ENCODE data around the gene CCL27.

Gene CCL27

GRCh38 chr9:34638138-34638445, 24.4 kb downstream of the CCL27 start:
- Histone ChIP-seq H3K4me1 (ENCODE audit: insufficient read depth, poor library complexity, severe bottlenecking) (no peaks in the 10 kb centered on the region), H3K27ac (ENCODE audit: poor library complexity, severe bottlenecking) (peak overlapping the region; percentile 51), H3K4me3 (ENCODE audit: severe bottlenecking) (peak overlapping the region; percentile 79), H3K27me3 (ENCODE audit: insufficient read depth, poor library complexity, severe bottlenecking) (no peaks in the 10 kb centered on the region), H3K9me3 (ENCODE audit: severe bottlenecking) (no peaks in the 10 kb centered on the region), H3K36me3 (ENCODE audit: low read depth) (peaks cover 10% of the 10 kb centered on the region; the same call in 1 of the 2 replicates)
- no peak for ATAC-seq (ENCODE audit: low read depth)
- TF ChIP-seq, protein P1, sequence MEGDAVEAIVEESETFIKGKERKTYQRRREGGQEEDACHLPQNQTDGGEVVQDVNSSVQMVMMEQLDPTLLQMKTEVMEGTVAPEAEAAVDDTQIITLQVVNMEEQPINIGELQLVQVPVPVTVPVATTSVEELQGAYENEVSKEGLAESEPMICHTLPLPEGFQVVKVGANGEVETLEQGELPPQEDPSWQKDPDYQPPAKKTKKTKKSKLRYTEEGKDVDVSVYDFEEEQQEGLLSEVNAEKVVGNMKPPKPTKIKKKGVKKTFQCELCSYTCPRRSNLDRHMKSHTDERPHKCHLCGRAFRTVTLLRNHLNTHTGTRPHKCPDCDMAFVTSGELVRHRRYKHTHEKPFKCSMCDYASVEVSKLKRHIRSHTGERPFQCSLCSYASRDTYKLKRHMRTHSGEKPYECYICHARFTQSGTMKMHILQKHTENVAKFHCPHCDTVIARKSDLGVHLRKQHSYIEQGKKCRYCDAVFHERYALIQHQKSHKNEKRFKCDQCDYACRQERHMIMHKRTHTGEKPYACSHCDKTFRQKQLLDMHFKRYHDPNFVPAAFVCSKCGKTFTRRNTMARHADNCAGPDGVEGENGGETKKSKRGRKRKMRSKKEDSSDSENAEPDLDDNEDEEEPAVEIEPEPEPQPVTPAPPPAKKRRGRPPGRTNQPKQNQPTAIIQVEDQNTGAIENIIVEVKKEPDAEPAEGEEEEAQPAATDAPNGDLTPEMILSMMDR (IDR thresholded peaks at IDR 0.05; ENCODE audit: poor library complexity, severe bottlenecking) = no peak
- DNase-seq (ENCODE audit: low spot score) = no peak

DNA sequence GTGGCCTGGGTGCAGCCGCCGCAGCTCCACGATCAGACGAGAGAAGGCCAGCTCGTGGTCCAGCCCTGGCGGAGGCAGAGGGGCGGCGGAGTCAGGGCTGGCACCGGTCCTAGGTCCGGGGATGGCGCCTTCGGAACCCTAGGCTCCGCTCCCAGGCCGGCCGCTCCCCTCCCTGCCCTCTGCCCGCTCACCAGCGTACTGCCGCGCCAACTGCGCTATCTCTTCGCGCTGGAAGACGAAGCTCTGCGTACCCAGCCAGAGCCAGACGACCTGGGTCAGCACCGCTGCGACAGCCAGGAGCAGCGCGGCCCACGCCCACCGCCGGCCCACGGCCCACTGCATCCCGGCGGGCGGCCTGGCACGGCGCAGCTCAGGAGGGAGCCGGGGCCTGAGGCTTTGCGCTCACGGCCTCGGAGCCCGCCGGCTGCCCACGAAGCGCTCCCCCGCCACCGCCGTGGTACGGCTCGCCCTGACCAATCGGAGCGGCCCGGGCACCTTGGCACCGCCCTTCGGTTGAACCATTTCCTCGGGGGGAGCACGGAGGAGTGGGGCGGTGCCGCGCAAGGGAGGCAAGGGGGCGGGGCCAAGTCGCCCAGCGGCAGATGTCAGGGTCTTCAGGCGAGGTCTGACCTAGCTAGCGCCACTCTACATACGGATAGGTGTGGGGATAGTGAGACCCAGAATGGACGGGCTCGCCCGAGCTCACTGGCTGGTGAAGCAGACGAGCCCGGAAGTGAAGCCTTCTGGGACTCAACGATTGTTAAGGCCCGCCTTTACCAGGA, 24.9 kb downstream of the CCL27 start, which contains the start of gene SIGMAR1:
TSS of gene SIGMAR1 (minus strand) at position 432 of the 782 bp plus-strand sequence. CDS start at position 342, 90 bp downstream.
- DNase-seq (ENCODE audit: low spot score) (peak; percentile 91), ATAC-seq (ENCODE audit: low read depth) (peak; percentile 87)
- H3K9me3 ChIP-seq (ENCODE audit: severe bottlenecking) = no peaks in the 10 kb centered on the region
- no peaks in the 10 kb centered on the region for H3K27me3 ChIP-seq (ENCODE audit: insufficient read depth, poor library complexity, severe bottlenecking)
- TF ChIP-seq, protein P1 (IDR thresholded peaks at IDR 0.05; ENCODE audit: poor library complexity, severe bottlenecking) = no peak
- H3K4me1 ChIP-seq (ENCODE audit: insufficient read depth, poor library complexity, severe bottlenecking) = no peaks in the 10 kb centered on the region
- H3K36me3 ChIP-seq (ENCODE audit: low read depth) = peaks cover 10% of the 10 kb centered on the region; the same call in 1 of the 2 replicates
- H3K27ac ChIP-seq (ENCODE audit: poor library complexity, severe bottlenecking) = peak within 1 kb of the TSS; percentile 51
- H3K4me3 ChIP-seq (ENCODE audit: severe bottlenecking) = peak within 1 kb of the TSS; percentile 79

DNA sequence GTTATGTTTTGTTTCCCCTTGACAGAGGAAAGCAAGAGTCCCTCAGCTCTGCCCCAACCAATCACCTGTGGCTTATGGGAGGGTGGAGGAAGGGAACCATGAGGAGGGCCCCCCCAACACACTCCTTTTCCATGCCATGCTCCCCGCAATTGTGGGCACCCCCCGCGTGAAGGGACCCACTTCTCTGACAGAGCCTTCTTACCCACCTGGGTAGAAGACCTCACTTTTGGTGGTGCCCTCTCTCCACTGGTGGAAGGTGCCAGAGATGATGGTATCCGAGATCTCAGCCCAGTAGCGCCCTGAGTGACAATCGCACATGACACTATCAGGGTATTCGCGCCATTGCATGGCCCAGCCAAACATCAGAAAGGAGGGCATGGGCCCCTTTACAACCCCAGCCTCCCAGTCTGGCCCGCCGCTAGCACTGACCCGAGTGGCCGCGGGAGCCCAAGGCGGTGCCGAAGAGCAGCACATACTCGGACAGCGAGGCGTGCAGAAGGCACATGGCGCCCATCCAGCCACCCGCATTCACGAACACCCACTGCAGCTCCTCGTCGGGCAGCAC, 25.6 kb downstream of the CCL27 start:
- DNase-seq (ENCODE audit: low spot score) (no peak), ATAC-seq (ENCODE audit: low read depth) (peak; percentile 6; the same call in 2 of the 3 replicates)
- Histone ChIP-seq H3K27ac (ENCODE audit: poor library complexity, severe bottlenecking) (peak overlapping the region; percentile 51), H3K9me3 (ENCODE audit: severe bottlenecking) (no peaks in the 10 kb centered on the region), H3K27me3 (ENCODE audit: insufficient read depth, poor library complexity, severe bottlenecking) (no peaks in the 10 kb centered on the region), H3K4me3 (ENCODE audit: severe bottlenecking) (peak overlapping the region; percentile 79), H3K36me3 (ENCODE audit: low read depth) (peaks cover 10% of the 10 kb centered on the region; the same call in 1 of the 2 replicates), H3K4me1 (ENCODE audit: insufficient read depth, poor library complexity, severe bottlenecking) (no peaks in the 10 kb centered on the region)
- TF ChIP-seq, protein P1 (IDR thresholded peaks at IDR 0.05; ENCODE audit: poor library complexity, severe bottlenecking) = no peak

DNA sequence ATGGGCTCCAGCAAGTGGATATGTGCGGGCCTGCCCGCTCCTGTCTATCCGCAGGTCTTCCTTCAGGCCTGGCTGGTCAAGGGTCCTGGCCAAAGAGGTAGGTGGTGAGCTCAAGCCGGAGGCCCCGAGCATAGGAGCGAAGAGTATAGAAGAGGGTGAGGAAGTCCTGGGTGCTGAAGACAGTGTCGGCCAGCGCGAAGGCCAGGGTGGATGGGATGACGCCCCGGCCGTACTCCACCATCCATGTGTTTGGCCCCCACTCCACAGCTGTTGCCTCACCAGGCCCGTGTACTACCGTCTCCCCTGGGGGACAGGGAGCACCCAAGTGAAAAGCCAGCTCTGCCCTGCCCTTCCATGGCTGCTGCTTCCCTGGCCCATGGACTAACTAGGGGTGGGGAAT, 26.9 kb downstream of the CCL27 start:
- H3K4me1 ChIP-seq (ENCODE audit: insufficient read depth, poor library complexity, severe bottlenecking) = no peaks in the 10 kb centered on the region
- TF ChIP-seq, protein P1 (IDR thresholded peaks at IDR 0.05; ENCODE audit: poor library complexity, severe bottlenecking) = no peak
- no peak overlapping the region for H3K27ac ChIP-seq (ENCODE audit: poor library complexity, severe bottlenecking)
- H3K4me3 ChIP-seq (ENCODE audit: severe bottlenecking) = no peak overlapping the region
- H3K9me3 ChIP-seq (ENCODE audit: severe bottlenecking) = no peaks in the 10 kb centered on the region
- ATAC-seq (ENCODE audit: low read depth) = no peak
- no peaks in the 10 kb centered on the region for H3K27me3 ChIP-seq (ENCODE audit: insufficient read depth, poor library complexity, severe bottlenecking)
- H3K36me3 ChIP-seq (ENCODE audit: low read depth) = peaks cover 10% of the 10 kb centered on the region; the same call in 1 of the 2 replicates
- DNase-seq (ENCODE audit: low spot score) = no peak

Data from RWPE2 (cell line).